HCT116 (cell line): Measurements from ENCODE around the gene NDUFV3. TPM values are rescaled to one million over a fixed set of nuclear protein-coding genes. Genes with fewer than 3 reads are reported as not detected.

Experiments
- ATAC-seq: fragments of 200-7000 bp; cut with Tn5 transposase; 2 replicates; pipeline ENCODE4 v1.9.1; 2020; ENCODE audit warnings: mild to moderate bottlenecking, moderate library complexity
- BruUV-seq: library from RNA; stranded (reverse); fragments of 400-500 nt; replicated peaks from 2 replicates; lab custom pipeline; 2021; lab: Mats Ljungman, UMichigan
- CTCF ChIA-PET: fragments of 300-600 bp; sonication (Branson Sonifier 250); formaldehyde crosslinking; loops from one replicate; lab custom pipeline; 2021; ENCODE audit warnings: antibody characterized with exemption; lab: Charles Lee
- POLR2A ChIA-PET: fragments of 300-600, 350-600 bp; sonication (Branson Sonifier 250); formaldehyde crosslinking; loops from one replicate; lab custom pipeline; 2021; ENCODE audit warnings: antibody characterized with exemption; lab: Charles Lee
- RAD21 ChIA-PET, 2 experiments: fragments of 300-600 bp; sonication (Branson Sonifier 250); formaldehyde crosslinking; loops; one replicate each; lab custom pipeline; 2023; ENCODE audit warnings: low total read pairs in 2 of 2; ENCODE audit not compliant: uncharacterized antibody in 2 of 2, unreplicated experiment in 2 of 2, low non-redundant PET in 1 of 2; lab: Charles Lee
- DNase-seq: peaks from one replicate; pipeline ENCODE4 v3.0.0-alpha.2; 2010; ENCODE audit warnings: low read depth, low spot score
- H2AFZ ChIP-seq: fragments of 200-600 bp; shearing (Covaris generic), sonication (generic); 2 replicates; pipeline ENCODE4 v1.6.1; 2017; ENCODE audit warnings: low read depth, mixed run types, mixed read lengths, antibody characterized with exemption, low read length; ENCODE audit not compliant: poor library complexity, severe bottlenecking
- H3K27ac ChIP-seq: 2 replicates; pipeline ENCODE4 v1.5.1; 2012; ENCODE audit warnings: low read depth, low read length
- H3K27me3 ChIP-seq: fragments of 200-600 bp; sonication (generic); 2 replicates; pipeline ENCODE4 v1.6.1; 2016; ENCODE audit warnings: mixed run types, low read length, mixed read lengths; ENCODE audit not compliant: insufficient read depth
- H3K36me3 ChIP-seq, 2 experiments: fragments of 200-500 bp in 1 of 2; fragments of 200-600 bp in 1 of 2; sonication (Bioruptor generic) in 1 of 2; sonication (generic) in 1 of 2; 2 replicates each; pipeline versions ENCODE4 v1.5.1 to v1.6.1; 2014 to 2016; ENCODE audit warnings: low read length in 2 of 2, inconsistent platforms in 1 of 2, mixed read lengths in 1 of 2, mixed run types in 1 of 2; ENCODE audit not compliant: insufficient read depth in 2 of 2, control insufficient read depth in 1 of 2
- H3K4me1 ChIP-seq, 2 experiments: fragments of 200-600 bp in 1 of 2; sonication (generic) in 1 of 2; 2 replicates each; pipeline versions ENCODE4 v1.5.1 to v1.6.1; 2012 to 2017; ENCODE audit warnings: low read length in 2 of 2, inconsistent platforms in 1 of 2, mild to moderate bottlenecking in 1 of 2, mixed read lengths in 1 of 2, mixed run types in 1 of 2, moderate library complexity in 1 of 2; ENCODE audit not compliant: insufficient read depth in 2 of 2, control insufficient read depth in 1 of 2
- H3K4me2 ChIP-seq: fragments of 200-600 bp; sonication (generic); 2 replicates; pipeline ENCODE4 v1.6.1; 2017; ENCODE audit warnings: mixed run types, low read length, mixed read lengths
- H3K4me3 ChIP-seq, 2 experiments: fragments of 200-600 bp in 1 of 2; sonication (generic) in 1 of 2; replicated peaks in 1 of 2; 2 replicates each; pipeline ENCODE4 v1.5.1; 2011 to 2016; ENCODE audit warnings: low read length in 2 of 2, control low read depth in 1 of 2, low read depth in 1 of 2, mild to moderate bottlenecking in 1 of 2, mixed read lengths in 1 of 2, mixed run types in 1 of 2
- H3K79me2 ChIP-seq: fragments of 200-600 bp; sonication (generic); 2 replicates; pipeline ENCODE4 v1.6.1; 2017; ENCODE audit warnings: mild to moderate bottlenecking, mixed run types, low read length, moderate library complexity, mixed read lengths; ENCODE audit not compliant: insufficient read depth
- H3K9ac ChIP-seq: fragments of 200-600 bp; sonication (generic); 2 replicates; pipeline ENCODE4 v1.6.1; 2016; ENCODE audit warnings: low read length, mixed read lengths
- H3K9me2 ChIP-seq: fragments of 200-600 bp; sonication (generic), shearing (Covaris generic); 2 replicates; pipeline ENCODE4 v1.6.1; 2017; ENCODE audit warnings: mixed run types, mild to moderate bottlenecking, moderate library complexity; ENCODE audit not compliant: insufficient read depth
- H3K9me3 ChIP-seq, 2 experiments: fragments of 200-500 bp in 1 of 2; fragments of 200-600 bp in 1 of 2; sonication (Bioruptor generic) in 1 of 2; sonication (generic) in 1 of 2; 2 replicates each; pipeline ENCODE4 v1.6.1; 2014 to 2017; ENCODE audit warnings: low read length in 2 of 2, mixed read lengths in 2 of 2, inconsistent platforms in 1 of 2, low read depth in 1 of 2, mild to moderate bottlenecking in 1 of 2, mixed run types in 1 of 2, moderate library complexity in 1 of 2; ENCODE audit not compliant: control insufficient read depth in 1 of 2, insufficient read depth in 1 of 2
- H4K20me1 ChIP-seq: fragments of 200-600 bp; sonication (generic), shearing (Covaris generic); 2 replicates; pipeline ENCODE4 v1.6.1; 2017; ENCODE audit warnings: mixed run types, mild to moderate bottlenecking, moderate library complexity; ENCODE audit not compliant: insufficient read depth
- CBX3 ChIP-seq: IDR thresholded peaks from 2 replicates; pipeline ENCODE4 v1.6.1; 2012; ENCODE audit warnings: low read depth
- CEBPB ChIP-seq: IDR thresholded peaks from 2 replicates; pipeline ENCODE4 v1.6.1; 2012; ENCODE audit warnings: low read depth
- ELF1 ChIP-seq: IDR thresholded peaks from 2 replicates; pipeline ENCODE4 v1.6.1; 2012; ENCODE audit warnings: low read depth, borderline replicate concordance
- EZH2 ChIP-seq: fragments of 200-600 bp; sonication (generic); IDR thresholded peaks from 2 replicates; pipeline ENCODE4 v1.6.1; 2017; ENCODE audit warnings: antibody characterized with exemption, mixed run types
- FOSL1 ChIP-seq: IDR thresholded peaks from 2 replicates; pipeline ENCODE4 v1.6.1; 2012; ENCODE audit warnings: low read depth
- TCF7L2 ChIP-seq: IDR thresholded peaks from 2 replicates; pipeline ENCODE4 v1.7.0; 2011; ENCODE audit warnings: borderline replicate concordance, inconsistent platforms; ENCODE audit not compliant: insufficient read depth, insufficient read length; ENCODE audit errors: extremely low read depth
- ZBTB33 ChIP-seq: IDR thresholded peaks from 2 replicates; pipeline ENCODE4 v1.6.1; 2011; ENCODE audit warnings: mild to moderate bottlenecking, low read length, moderate library complexity; ENCODE audit not compliant: insufficient replicate concordance; ENCODE audit errors: extremely low read depth
- intact Hi-C: fragments of 100-400 bp; cut with micrococcal nuclease; formaldehyde crosslinking; loops from 2 replicates; pipeline ENCODE4 v1.10.0; 2022
- total RNA-seq: library from RNA; stranded (reverse); gene quantifications from one replicate; pipeline ENCODE4 v1.2.1, GENCODE V29; 2021; ENCODE audit not compliant: unreplicated experiment
- TF ChIP-seq, protein P1 (sequence below): IDR thresholded peaks from 2 replicates; pipeline ENCODE4 v1.6.1; 2012

NDUFV3 gene
- total RNA-seq, 1 experiment from 2014 or later, result 35.2 TPM

- H4K20me1 ChIP-seq, result peaks cover 3% of the 10 kb centered on the region; the same call in 1 of the 2 replicates
- no peak overlapping the region for H3K27ac ChIP-seq
- no peaks in the 10 kb centered on the region for H3K27me3 ChIP-seq
- no TSS peak for BruUV-seq
- no peaks in the 10 kb centered on the region for H3K4me1 ChIP-seq
- RAD21 ChIA-PET, result no interaction called here
- H3K9ac ChIP-seq, result no peak overlapping the region
- no peak overlapping the region for H3K4me3 ChIP-seq
- H2AFZ ChIP-seq, result no peak overlapping the region
- no peak overlapping the region for H3K4me2 ChIP-seq
- TF ChIP-seq ELF1 (no peak), EZH2 (no peak), TCF7L2 (no peak), FOSL1 (no peak), CBX3 (no peak), CEBPB (no peak), ZBTB33 (no peak)
- TF ChIP-seq, protein P1, sequence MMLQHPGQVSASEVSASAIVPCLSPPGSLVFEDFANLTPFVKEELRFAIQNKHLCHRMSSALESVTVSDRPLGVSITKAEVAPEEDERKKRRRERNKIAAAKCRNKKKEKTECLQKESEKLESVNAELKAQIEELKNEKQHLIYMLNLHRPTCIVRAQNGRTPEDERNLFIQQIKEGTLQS, result no peak
- peaks cover 39 to 71% of the 10 kb centered on the region in 2 experiments for H3K36me3 ChIP-seq
- ATAC-seq, result no peak
- no peaks in the 10 kb centered on the region for H3K9me2 ChIP-seq
- no peaks in the 10 kb centered on the region for H3K9me3 ChIP-seq
- no peak for DNase-seq
- H3K79me2 ChIP-seq, result peaks cover 94% of the 10 kb centered on the region
- intact Hi-C loops, result no loop called here
- POLR2A ChIA-PET, result no interaction called here
- CTCF ChIA-PET, result no interaction called here
Observed at GRCh38 chr21:42852925-42853570, 40.1 kb upstream of the NDUFV3 start.
